Bronchial epithelial cell (primary cell): ENCODE data around the gene ZNF593OS. TPM values are rescaled to one million over a fixed set of nuclear protein-coding genes. Genes with fewer than 3 reads are reported as not detected.
A peak's percentile ranks its signal among the peaks of the same experiment; 100 is the strongest.

ENCODE experiments used
- DNase-seq: peaks from one replicate; pipeline ENCODE4 v3.0.0-alpha.2; 2010; ENCODE audit warnings: low read depth
- FAIRE-seq: peaks from 2 replicates; lab custom pipeline; 2011; peaks lifted over from hg19 to GRCh38; lab: Jason Lieb, UNC
- H3K27me3 ChIP-seq: 2 replicates; pipeline ENCODE4 v1.5.1; 2011; ENCODE audit warnings: low read length; ENCODE audit not compliant: control insufficient read depth, insufficient read depth
- H3K36me3 ChIP-seq: 2 replicates; pipeline ENCODE4 v1.5.1; 2011; ENCODE audit warnings: low read length; ENCODE audit not compliant: control insufficient read depth, insufficient read depth
- H3K4me3 ChIP-seq: 2 replicates; pipeline ENCODE4 v1.5.1; 2011; ENCODE audit warnings: mild to moderate bottlenecking, low read depth, low read length, control low read depth
- total RNA-seq: library from RNA; depleted of rRNA; stranded (reverse); fragments of >200 nt; gene quantifications from 2 replicates; pipeline ENCODE4 v1.2.1, GENCODE V29; 2014
- TF ChIP-seq, protein P1 (sequence below): IDR thresholded peaks from 2 replicates; pipeline ENCODE4 v1.5.1; 2011; ENCODE audit warnings: mild to moderate bottlenecking, moderate library complexity, low read length, control low read depth, inconsistent platforms; ENCODE audit not compliant: insufficient read depth, severe bottlenecking

The ZNF593OS gene
- total RNA-seq, 1 donor from 2014 or later: not detected

DNA sequence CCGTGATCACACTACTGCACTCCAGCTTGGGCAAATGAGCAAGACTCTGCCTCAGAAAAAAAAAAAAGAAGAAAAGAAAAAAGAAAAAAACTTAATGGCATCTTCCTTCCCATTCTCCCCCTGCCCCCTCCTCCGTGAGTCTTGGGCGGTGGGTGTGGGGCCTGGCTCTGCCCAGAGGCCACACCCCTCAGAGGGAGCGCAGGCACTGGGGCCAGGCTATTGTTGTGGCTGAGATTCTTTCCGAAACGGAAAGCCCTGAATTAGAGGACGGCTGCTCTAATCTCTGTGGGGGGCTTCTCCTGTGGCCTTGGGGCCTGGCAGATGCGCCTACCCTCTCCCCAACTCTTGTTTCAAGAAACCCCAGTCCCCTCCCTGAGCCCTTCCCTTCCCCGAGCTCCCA lies 16.9 kb downstream of the ZNF593OS start:
- DNase-seq (no peak), FAIRE-seq (no peak)
- H3K27me3 ChIP-seq: peaks cover 6% of the 10 kb centered on the region
- no peaks in the 10 kb centered on the region for H3K36me3 ChIP-seq
- TF ChIP-seq, protein P1, sequence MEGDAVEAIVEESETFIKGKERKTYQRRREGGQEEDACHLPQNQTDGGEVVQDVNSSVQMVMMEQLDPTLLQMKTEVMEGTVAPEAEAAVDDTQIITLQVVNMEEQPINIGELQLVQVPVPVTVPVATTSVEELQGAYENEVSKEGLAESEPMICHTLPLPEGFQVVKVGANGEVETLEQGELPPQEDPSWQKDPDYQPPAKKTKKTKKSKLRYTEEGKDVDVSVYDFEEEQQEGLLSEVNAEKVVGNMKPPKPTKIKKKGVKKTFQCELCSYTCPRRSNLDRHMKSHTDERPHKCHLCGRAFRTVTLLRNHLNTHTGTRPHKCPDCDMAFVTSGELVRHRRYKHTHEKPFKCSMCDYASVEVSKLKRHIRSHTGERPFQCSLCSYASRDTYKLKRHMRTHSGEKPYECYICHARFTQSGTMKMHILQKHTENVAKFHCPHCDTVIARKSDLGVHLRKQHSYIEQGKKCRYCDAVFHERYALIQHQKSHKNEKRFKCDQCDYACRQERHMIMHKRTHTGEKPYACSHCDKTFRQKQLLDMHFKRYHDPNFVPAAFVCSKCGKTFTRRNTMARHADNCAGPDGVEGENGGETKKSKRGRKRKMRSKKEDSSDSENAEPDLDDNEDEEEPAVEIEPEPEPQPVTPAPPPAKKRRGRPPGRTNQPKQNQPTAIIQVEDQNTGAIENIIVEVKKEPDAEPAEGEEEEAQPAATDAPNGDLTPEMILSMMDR: no peak
- no peak overlapping the region for H3K4me3 ChIP-seq

DNA sequence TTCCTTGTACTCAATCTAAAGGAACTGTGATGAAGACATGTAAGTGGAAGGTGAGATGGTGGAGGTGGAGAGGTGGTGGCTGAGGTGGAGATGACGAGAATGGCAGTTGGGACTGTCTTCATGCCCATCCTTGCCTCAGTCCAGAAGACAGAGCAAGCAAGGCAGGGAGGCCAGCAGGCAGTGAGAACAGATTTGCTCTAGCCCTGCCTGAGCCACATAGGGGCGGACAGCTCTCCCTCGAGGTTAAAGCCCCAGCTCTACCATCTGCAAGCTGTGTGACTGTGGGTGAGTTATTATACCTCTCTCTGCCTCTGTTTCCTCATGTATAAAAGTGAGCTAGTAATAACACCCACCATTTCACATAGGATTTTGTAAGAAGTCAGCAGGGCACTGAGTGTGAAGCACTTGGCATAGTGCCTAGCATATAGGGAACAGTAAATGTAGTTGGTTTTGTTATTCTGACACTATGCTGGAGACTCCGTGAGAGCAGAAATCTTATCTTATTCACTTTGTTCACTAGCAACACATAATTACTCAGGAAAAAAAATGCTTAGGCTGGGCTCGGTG lies 17.6 kb downstream of the ZNF593OS start:
- DNase-seq: no peak
- no peak for FAIRE-seq

DNA sequence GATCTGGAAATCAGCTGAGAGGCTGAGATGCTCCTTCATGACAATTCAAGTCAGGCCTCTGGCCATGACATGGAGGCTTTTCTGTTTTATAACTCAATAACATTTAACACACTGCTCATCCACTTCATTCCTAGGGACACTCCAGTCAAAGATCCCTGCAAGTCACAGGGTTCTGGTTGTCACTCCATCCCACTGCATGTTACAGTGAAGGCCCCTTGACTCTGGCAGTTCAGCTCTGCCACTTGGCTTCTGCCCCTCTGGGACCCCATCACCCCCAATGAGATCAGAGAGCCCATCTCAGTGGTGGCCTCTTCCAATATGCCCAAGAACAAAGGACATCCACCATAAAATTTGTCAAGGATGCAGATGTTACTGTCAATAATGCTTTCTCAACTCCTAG lies 22.7 kb downstream of the ZNF593OS start:
- no peaks in the 10 kb centered on the region for H3K36me3 ChIP-seq
- H3K4me3 ChIP-seq: no peak overlapping the region
- no peaks in the 10 kb centered on the region for H3K27me3 ChIP-seq
- DNase-seq (no peak), FAIRE-seq (no peak)
- TF ChIP-seq, protein P1: no peak

More for the DNA sequence above, 17.6 kb downstream of the ZNF593OS start:
- H3K27me3 ChIP-seq: peaks cover 6% of the 10 kb centered on the region
- TF ChIP-seq, protein P1: no peak
- no peaks in the 10 kb centered on the region for H3K36me3 ChIP-seq
- H3K4me3 ChIP-seq: no peak overlapping the region

DNA sequence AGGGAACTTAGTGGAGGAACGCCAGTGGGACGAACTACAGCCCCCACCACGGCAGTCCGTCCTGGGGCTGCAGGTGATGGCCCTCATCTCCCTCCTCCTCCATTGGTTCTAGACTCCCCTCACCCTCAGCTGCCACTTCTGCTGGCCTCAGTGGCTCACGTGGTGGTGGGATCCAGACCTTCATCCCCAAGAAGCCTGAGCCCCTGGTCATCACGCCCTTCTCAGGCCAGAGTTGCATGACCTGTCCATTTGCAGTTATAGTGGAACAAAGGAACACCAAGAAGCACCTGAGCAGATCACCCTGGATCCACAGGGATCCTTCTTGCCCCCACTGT lies 25.7 kb downstream of the ZNF593OS start:
- Histone ChIP-seq H3K4me3 (no peak overlapping the region), H3K36me3 (no peaks in the 10 kb centered on the region), H3K27me3 (no peaks in the 10 kb centered on the region)
- DNase-seq (no peak), FAIRE-seq (no peak)
- TF ChIP-seq, protein P1: no peak

DNA sequence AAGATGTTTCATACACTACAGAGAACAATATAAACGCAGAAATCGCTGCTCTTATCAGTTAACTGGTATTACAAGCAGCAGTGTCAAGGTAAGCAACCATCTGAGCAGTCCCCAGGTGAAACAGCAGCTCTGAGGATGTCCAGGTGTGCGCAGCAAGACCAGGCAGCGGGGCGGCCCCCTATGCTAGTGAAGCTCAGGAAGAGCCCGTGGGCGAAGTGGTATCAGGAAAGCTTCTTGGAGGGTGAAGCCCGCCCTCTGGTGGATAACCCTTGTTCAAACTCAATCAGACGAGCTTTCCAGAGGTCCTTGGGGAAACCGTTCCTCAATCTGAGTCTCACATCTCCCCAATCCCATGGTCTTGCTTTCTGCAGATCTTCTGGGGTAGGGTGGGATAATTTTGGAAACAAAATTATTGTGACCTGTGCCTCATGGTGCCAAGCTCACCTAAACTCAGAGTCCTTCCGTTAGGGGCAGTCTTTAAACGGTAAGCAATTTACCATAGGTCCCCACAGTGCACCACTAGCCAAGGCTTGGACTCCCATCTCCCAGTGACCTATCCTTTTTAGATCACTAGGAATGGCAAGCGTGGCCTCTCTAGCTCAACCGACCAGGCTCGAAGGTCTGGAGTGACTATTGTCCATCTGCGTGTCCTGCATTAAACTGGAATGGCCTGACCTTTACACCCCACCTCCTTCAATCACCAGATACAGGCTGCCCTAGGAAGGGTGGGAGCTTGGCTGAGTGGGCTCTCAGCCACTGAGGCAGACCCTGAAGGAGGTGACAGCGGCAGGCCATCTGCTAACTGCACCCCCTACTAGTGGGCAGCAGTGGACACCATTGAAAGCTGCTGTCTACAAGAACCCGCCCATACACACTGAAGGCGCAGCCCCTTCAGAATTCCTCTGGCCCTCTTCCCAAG lies 26.3 kb downstream of the ZNF593OS start:
- FAIRE-seq (peak; percentile 85), DNase-seq (peak; percentile 73)
- TF ChIP-seq, protein P1: peak; percentile 84
- Histone ChIP-seq H3K4me3 (no peak overlapping the region), H3K36me3 (no peaks in the 10 kb centered on the region), H3K27me3 (no peaks in the 10 kb centered on the region)
